ENCODE results near the gene ECE2.

GRCh38 chr3:184328516-184328915 lies 52.7 kb downstream of the ECE2 start:
- TF ChIP-seq, protein P1, sequence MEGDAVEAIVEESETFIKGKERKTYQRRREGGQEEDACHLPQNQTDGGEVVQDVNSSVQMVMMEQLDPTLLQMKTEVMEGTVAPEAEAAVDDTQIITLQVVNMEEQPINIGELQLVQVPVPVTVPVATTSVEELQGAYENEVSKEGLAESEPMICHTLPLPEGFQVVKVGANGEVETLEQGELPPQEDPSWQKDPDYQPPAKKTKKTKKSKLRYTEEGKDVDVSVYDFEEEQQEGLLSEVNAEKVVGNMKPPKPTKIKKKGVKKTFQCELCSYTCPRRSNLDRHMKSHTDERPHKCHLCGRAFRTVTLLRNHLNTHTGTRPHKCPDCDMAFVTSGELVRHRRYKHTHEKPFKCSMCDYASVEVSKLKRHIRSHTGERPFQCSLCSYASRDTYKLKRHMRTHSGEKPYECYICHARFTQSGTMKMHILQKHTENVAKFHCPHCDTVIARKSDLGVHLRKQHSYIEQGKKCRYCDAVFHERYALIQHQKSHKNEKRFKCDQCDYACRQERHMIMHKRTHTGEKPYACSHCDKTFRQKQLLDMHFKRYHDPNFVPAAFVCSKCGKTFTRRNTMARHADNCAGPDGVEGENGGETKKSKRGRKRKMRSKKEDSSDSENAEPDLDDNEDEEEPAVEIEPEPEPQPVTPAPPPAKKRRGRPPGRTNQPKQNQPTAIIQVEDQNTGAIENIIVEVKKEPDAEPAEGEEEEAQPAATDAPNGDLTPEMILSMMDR (IDR thresholded peaks at IDR 0.05), result no peak
- TF ChIP-seq POLR2A (IDR thresholded peaks at IDR 0.05), result no peak
- no peak for TF ChIP-seq EP300 (IDR thresholded peaks at IDR 0.05)

Data from tibial nerve (tissue), 4 donors.